ENCODE measurements around the gene RPS18.

The RPS18 gene

GRCh38 chr6:33317669-33318425 lies 46.0 kb downstream of the RPS18 start, which contains the start of gene ZBTB22:
Gene ZBTB22 (minus strand): TSS chr6:33317744. CDS start chr6:33316916, 828 bp downstream.
- TF ChIP-seq CTCF (IDR thresholded peaks at IDR 0.05; ENCODE audit: low read depth, low read length) = no peak
- H3K4me3 ChIP-seq (ENCODE audit: low read depth, low read length) = peak within 1 kb of the TSS; percentile 64

- no peak for TF ChIP-seq CTCF (IDR thresholded peaks at IDR 0.05; ENCODE audit: low read depth, low read length)
- H3K4me3 ChIP-seq (ENCODE audit: low read depth, low read length) = peak overlapping the region; percentile 64
Observed at GRCh38 chr6:33318426-33319073, 46.7 kb downstream of the RPS18 start.

GRCh38 chr6:33319939-33320314 lies 48.1 kb downstream of the RPS18 start:
- TF ChIP-seq CTCF (IDR thresholded peaks at IDR 0.05; ENCODE audit: low read depth, low read length) = no peak
- H3K4me3 ChIP-seq (ENCODE audit: low read depth, low read length) = peak overlapping the region; percentile 64

- no peak for TF ChIP-seq CTCF (IDR thresholded peaks at IDR 0.05; ENCODE audit: low read depth, low read length)
- peak overlapping the region; percentile 64 for H3K4me3 ChIP-seq (ENCODE audit: low read depth, low read length)
Observed at GRCh38 chr6:33320315-33321181, 48.7 kb downstream of the RPS18 start.

GRCh38 chr6:33321227-33321626 lies 49.4 kb downstream of the RPS18 start:
- H3K4me3 ChIP-seq (ENCODE audit: low read depth, low read length) = peak overlapping the region; percentile 88
- no peak for TF ChIP-seq CTCF (IDR thresholded peaks at IDR 0.05; ENCODE audit: low read depth, low read length)

- no peak for TF ChIP-seq CTCF (IDR thresholded peaks at IDR 0.05; ENCODE audit: low read depth, low read length)
- peak overlapping the region; percentile 88 for H3K4me3 ChIP-seq (ENCODE audit: low read depth, low read length)
Observed at GRCh38 chr6:33323623-33323948, 51.7 kb downstream of the RPS18 start.

Data from WI38 (cell line).